ENCODE results near the gene EHMT1. TPM values are rescaled to one million over a fixed set of nuclear protein-coding genes. Genes with fewer than 3 reads are reported as not detected.
"Not testable (repeated sequence)": the region's sequence is repeated elsewhere in the genome, so short reads cannot be mapped to it uniquely, and the experiment has no call there.

Gene EHMT1
- total RNA-seq, 1 donor from 2014 or later, result 64.5 TPM

- not testable (repeated sequence) for H3K27ac ChIP-seq (ENCODE audit: low read depth, low read length); H3K36me3 Mint-ChIP-seq (ENCODE audit: low read depth, unreplicated experiment); FAIRE-seq; DNase-seq (ENCODE audit: low read depth); H3K9me3 Mint-ChIP-seq (ENCODE audit: unreplicated experiment); H3K9me3 ChIP-seq (ENCODE audit: insufficient read depth, low read depth, low read length); H4K20me1 ChIP-seq (ENCODE audit: insufficient read depth, low read length); H3K4me2 ChIP-seq (ENCODE audit: low read length); H3K27ac Mint-ChIP-seq (ENCODE audit: unreplicated experiment); H3K79me2 ChIP-seq (ENCODE audit: insufficient read depth, low read length); H3K9ac ChIP-seq (ENCODE audit: low read length); H3K4me3 ChIP-seq (ENCODE audit: insufficient read depth, low read depth, low read length); H3K4me1 ChIP-seq (ENCODE audit: insufficient read depth, low read length); H3K4me3 Mint-ChIP-seq (ENCODE audit: unreplicated experiment); H3K36me3 ChIP-seq (ENCODE audit: insufficient read depth, low read length); H3K27me3 ChIP-seq (ENCODE audit: insufficient read depth, low read length); H3K4me1 Mint-ChIP-seq (ENCODE audit: low read depth, unreplicated experiment); H2AFZ ChIP-seq (ENCODE audit: low read depth, low read length)
- H3K27me3 Mint-ChIP-seq (ENCODE audit: low read depth, unreplicated experiment), result peaks cover 12% of the 10 kb centered on the region
Observed at GRCh38 chr9:137596577-137596976, 22.2 kb upstream of the EHMT1 start.

- H3K4me2 ChIP-seq (ENCODE audit: low read length), result no peak overlapping the region
- H3K36me3 Mint-ChIP-seq (ENCODE audit: low read depth, unreplicated experiment), result no peaks in the 10 kb centered on the region
- H3K27me3 ChIP-seq (ENCODE audit: insufficient read depth, low read length), result no peaks in the 10 kb centered on the region
- no peak overlapping the region for H3K27ac ChIP-seq (ENCODE audit: low read depth, low read length)
- DNase-seq (ENCODE audit: low read depth) (no peak), FAIRE-seq (no peak)
- H3K9me3 ChIP-seq (ENCODE audit: insufficient read depth, low read depth, low read length), result no peaks in the 10 kb centered on the region
- H3K4me1 ChIP-seq (ENCODE audit: insufficient read depth, low read length), result no peaks in the 10 kb centered on the region
- no peak overlapping the region for H2AFZ ChIP-seq (ENCODE audit: low read depth, low read length)
- no peak for TF ChIP-seq EZH2 (IDR thresholded peaks at IDR 0.05; ENCODE audit: insufficient read depth, low read length)
- no peak for TF ChIP-seq CTCF (IDR thresholded peaks at IDR 0.05; ENCODE audit: insufficient read depth, low read depth, low read length)
- no peaks in the 10 kb centered on the region for H3K36me3 ChIP-seq (ENCODE audit: insufficient read depth, low read length)
- no peak overlapping the region for H3K4me3 Mint-ChIP-seq (ENCODE audit: unreplicated experiment)
- no peaks in the 10 kb centered on the region for H3K9me3 Mint-ChIP-seq (ENCODE audit: unreplicated experiment)
- H3K9ac ChIP-seq (ENCODE audit: low read length), result no peak overlapping the region
- no peaks in the 10 kb centered on the region for H3K79me2 ChIP-seq (ENCODE audit: insufficient read depth, low read length)
- no peaks in the 10 kb centered on the region for H4K20me1 ChIP-seq (ENCODE audit: insufficient read depth, low read length)
- H3K27ac Mint-ChIP-seq (ENCODE audit: unreplicated experiment), result no peak overlapping the region
- H3K27me3 Mint-ChIP-seq (ENCODE audit: low read depth, unreplicated experiment), result peaks cover 6% of the 10 kb centered on the region
- no peaks in the 10 kb centered on the region for H3K4me1 Mint-ChIP-seq (ENCODE audit: low read depth, unreplicated experiment)
- no peak overlapping the region for H3K4me3 ChIP-seq (ENCODE audit: insufficient read depth, low read depth, low read length)
Observed at GRCh38 chr9:137598943-137599342, 19.9 kb upstream of the EHMT1 start.

DNA sequence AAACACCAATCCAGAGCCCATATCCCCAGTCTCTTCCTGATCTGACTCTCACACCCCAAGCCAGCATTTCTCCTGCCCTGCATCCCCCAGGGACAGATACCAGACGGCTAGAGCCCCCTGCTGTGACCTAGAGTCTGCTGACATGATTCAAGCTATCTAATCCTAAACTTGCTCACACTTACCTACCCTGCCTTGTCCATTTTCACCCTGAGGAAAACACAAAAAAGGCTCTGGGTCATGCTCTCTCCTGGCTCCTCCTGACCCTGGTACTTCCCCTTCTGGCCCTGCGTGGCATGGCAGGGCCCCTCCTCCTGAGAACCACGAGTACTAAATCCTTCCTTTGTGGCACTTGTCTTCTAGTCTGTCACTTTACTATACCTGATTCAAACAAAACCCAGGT lies 16.1 kb upstream of the EHMT1 start:
- no peak overlapping the region for H3K27ac ChIP-seq (ENCODE audit: low read depth, low read length)
- Mint-ChIP-seq H3K4me1 (ENCODE audit: low read depth, unreplicated experiment) (peaks cover 7% of the 10 kb centered on the region), H3K27ac (ENCODE audit: unreplicated experiment) (peak overlapping the region; percentile 48), H3K9me3 (ENCODE audit: unreplicated experiment) (no peaks in the 10 kb centered on the region), H3K4me3 (ENCODE audit: unreplicated experiment) (peak overlapping the region; percentile 54), H3K36me3 (ENCODE audit: low read depth, unreplicated experiment) (peaks cover 2% of the 10 kb centered on the region), H3K27me3 (ENCODE audit: low read depth, unreplicated experiment) (peaks cover 6% of the 10 kb centered on the region)
- FAIRE-seq, result no peak
- H2AFZ ChIP-seq (ENCODE audit: low read depth, low read length), result no peak overlapping the region
- no peaks in the 10 kb centered on the region for H3K9me3 ChIP-seq (ENCODE audit: insufficient read depth, low read depth, low read length)
- H3K36me3 ChIP-seq (ENCODE audit: insufficient read depth, low read length), result no peaks in the 10 kb centered on the region
- no peak overlapping the region for H3K4me2 ChIP-seq (ENCODE audit: low read length)
- no peak for TF ChIP-seq EZH2 (IDR thresholded peaks at IDR 0.05; ENCODE audit: insufficient read depth, low read length)
- TF ChIP-seq CTCF (IDR thresholded peaks at IDR 0.05; ENCODE audit: insufficient read depth, low read depth, low read length), result no peak
- peaks cover 16% of the 10 kb centered on the region for H3K4me1 ChIP-seq (ENCODE audit: insufficient read depth, low read length)
- no peak for DNase-seq (ENCODE audit: low read depth)
- H3K9ac ChIP-seq (ENCODE audit: low read length), result no peak overlapping the region
- no peak overlapping the region for H3K4me3 ChIP-seq (ENCODE audit: insufficient read depth, low read depth, low read length)
- peaks cover 15% of the 10 kb centered on the region for H4K20me1 ChIP-seq (ENCODE audit: insufficient read depth, low read length)
- H3K79me2 ChIP-seq (ENCODE audit: insufficient read depth, low read length), result peaks cover 4% of the 10 kb centered on the region
- H3K27me3 ChIP-seq (ENCODE audit: insufficient read depth, low read length), result no peaks in the 10 kb centered on the region

All from astrocyte (in vitro differentiated cells and primary cell).